ENCODE measurements around the gene KCNIP4. TPM values are rescaled to one million over a fixed set of nuclear protein-coding genes. Genes with fewer than 3 reads are reported as not detected.
A peak's percentile ranks its signal among the peaks of the same experiment; 100 is the strongest.

The KCNIP4 gene
- total and polyA plus RNA-seq, 2 donors (not counting 3 experiments of a cell fraction or from before 2014, with no cell fraction given), result not detected

DNA sequence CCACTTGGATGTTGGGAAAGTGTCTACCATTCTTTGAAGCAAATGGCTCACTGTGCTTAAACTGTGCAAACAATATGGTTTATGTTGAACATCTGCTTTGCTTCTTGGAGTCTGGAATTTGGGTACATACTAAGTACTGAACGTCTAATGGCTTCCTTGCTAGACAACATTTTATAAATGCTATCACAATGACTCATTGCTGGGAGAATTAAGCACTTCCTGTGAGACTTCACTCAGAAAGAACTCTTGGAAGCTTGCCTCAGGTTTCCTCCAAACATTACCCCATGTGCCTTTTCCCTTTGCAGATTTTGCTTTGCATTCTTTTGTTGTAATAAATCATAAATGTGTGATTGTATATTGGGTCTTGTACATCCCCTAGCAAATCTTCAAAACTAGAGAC is 1108.6 kb downstream of the KCNIP4 start:
- intact Hi-C loops (cut with micrococcal nuclease) (loop anchor here (1.0 to 10.0 kb wide), 7 partner anchors 8 to 929 kb away; partner anchors contain the start of gene PACRGL), dilution Hi-C loops (cut with MboI; ENCODE audit: extremely low pct_ligation_motif_present, low sequenced_read_pairs) (no loop called here)
- peak overlapping the region; percentile 39 for H3K9ac ChIP-seq (replicated peaks; ENCODE audit: extremely low read depth, insufficient read depth, low read length)
- peaks cover 31% of the 10 kb centered on the region for H3K4me1 ChIP-seq (ENCODE audit: control insufficient read depth, extremely low read depth, insufficient read depth, low read length)
- ChIA-PET POLR2A (no interaction called here), CTCF (interaction anchor here (1.3 kb wide), 1 partner anchor 64 kb away, joined by 8 read pairs; no protein-coding TSS in a partner anchor)
- H3K79me2 ChIP-seq (ENCODE audit: control insufficient read depth, insufficient read depth, low read length), result no peaks in the 10 kb centered on the region
- TF ChIP-seq, protein P1, sequence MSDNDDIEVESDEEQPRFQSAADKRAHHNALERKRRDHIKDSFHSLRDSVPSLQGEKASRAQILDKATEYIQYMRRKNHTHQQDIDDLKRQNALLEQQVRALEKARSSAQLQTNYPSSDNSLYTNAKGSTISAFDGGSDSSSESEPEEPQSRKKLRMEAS (IDR thresholded peaks at IDR 0.05; ENCODE audit: insufficient read depth, insufficient read length), result no peak
- TF ChIP-seq GATA2 (IDR thresholded peaks at IDR 0.05; ENCODE audit: insufficient read depth, insufficient read length, low read depth, low read length) (peak; percentile 11), MYC (IDR thresholded peaks at IDR 0.05; ENCODE audit: low read depth, low read length) (no peak), EZH2 (IDR thresholded peaks at IDR 0.05; ENCODE audit: borderline replicate concordance, low read depth, low read length, severe bottlenecking) (no peak), JUN (IDR thresholded peaks at IDR 0.05; ENCODE audit: borderline replicate concordance, insufficient read depth, insufficient read length, low read depth) (peak; percentile 96), FOS (IDR thresholded peaks at IDR 0.05; ENCODE audit: borderline replicate concordance, insufficient read depth, low read length) (peak; percentile 89), POLR2AphosphoS5 (IDR thresholded peaks at IDR 0.05; ENCODE audit: insufficient read depth, low read depth, low read length) (peak; percentile 71), POLR2A (IDR thresholded peaks at IDR 0.05; ENCODE audit: low read depth, low read length) (peak; percentile 34)
- TF ChIP-seq, protein P2, sequence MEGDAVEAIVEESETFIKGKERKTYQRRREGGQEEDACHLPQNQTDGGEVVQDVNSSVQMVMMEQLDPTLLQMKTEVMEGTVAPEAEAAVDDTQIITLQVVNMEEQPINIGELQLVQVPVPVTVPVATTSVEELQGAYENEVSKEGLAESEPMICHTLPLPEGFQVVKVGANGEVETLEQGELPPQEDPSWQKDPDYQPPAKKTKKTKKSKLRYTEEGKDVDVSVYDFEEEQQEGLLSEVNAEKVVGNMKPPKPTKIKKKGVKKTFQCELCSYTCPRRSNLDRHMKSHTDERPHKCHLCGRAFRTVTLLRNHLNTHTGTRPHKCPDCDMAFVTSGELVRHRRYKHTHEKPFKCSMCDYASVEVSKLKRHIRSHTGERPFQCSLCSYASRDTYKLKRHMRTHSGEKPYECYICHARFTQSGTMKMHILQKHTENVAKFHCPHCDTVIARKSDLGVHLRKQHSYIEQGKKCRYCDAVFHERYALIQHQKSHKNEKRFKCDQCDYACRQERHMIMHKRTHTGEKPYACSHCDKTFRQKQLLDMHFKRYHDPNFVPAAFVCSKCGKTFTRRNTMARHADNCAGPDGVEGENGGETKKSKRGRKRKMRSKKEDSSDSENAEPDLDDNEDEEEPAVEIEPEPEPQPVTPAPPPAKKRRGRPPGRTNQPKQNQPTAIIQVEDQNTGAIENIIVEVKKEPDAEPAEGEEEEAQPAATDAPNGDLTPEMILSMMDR (IDR thresholded peaks at IDR 0.05; ENCODE audit: extremely low read depth in 1 of 2, insufficient read depth in 1 of 2, low read depth in 1 of 2, low read length in 2 of 2), result no peak
- peak overlapping the region; percentile 86 for H3K27ac ChIP-seq (ENCODE audit: insufficient read depth, low read depth, low read length)
- H3K4me3 ChIP-seq (replicated peaks in 1 of 3; ENCODE audit: insufficient read depth in 1 of 3, low read depth in 1 of 3, low read length in 3 of 3), result no peak overlapping the region
- no peaks in the 10 kb centered on the region for H3K9me3 ChIP-seq (replicated peaks; ENCODE audit: control insufficient read depth, insufficient read depth, low read length)
- H3K36me3 ChIP-seq (ENCODE audit: control insufficient read depth in 2 of 2, extremely low read depth in 1 of 2, insufficient read depth in 2 of 2, low read length in 2 of 2), result no peaks in the 10 kb centered on the region
- peak; percentile 88 for DNase-seq (ENCODE audit: low read depth, low spot score)
- FAIRE-seq, result peak; percentile 96
- peak overlapping the region; percentile 28 for H2AFZ ChIP-seq (ENCODE audit: low read depth, low read length)
- H3K9me1 ChIP-seq (replicated peaks; ENCODE audit: control insufficient read depth, extremely low read depth, insufficient read depth, low read length), result no peaks in the 10 kb centered on the region
- H3K4me2 ChIP-seq (ENCODE audit: insufficient read depth, low read length), result peak overlapping the region; percentile 55
- H4K20me1 ChIP-seq (replicated peaks; ENCODE audit: control insufficient read depth, extremely low read depth, insufficient read depth, low read length), result no peaks in the 10 kb centered on the region
- no TSS peak for BruUV-seq (replicated peaks)
- H3K27me3 ChIP-seq (ENCODE audit: control insufficient read depth in 2 of 2, insufficient read depth in 2 of 2, low read length in 2 of 2), result no peaks in the 10 kb centered on the region

All from endothelial cell of umbilical vein (primary cell).